Astrocyte (in vitro differentiated cells and primary cell): ENCODE data around the gene UGT2B17. TPM values are rescaled to one million over a fixed set of nuclear protein-coding genes. Genes with fewer than 3 reads are reported as not detected.

Source experiments
- DNase-seq: peaks from one replicate; pipeline ENCODE4 v3.0.0-alpha.2; 2010; ENCODE audit warnings: low read depth
- FAIRE-seq: peaks from 2 replicates; lab custom pipeline; 2011; peaks lifted over from hg19 to GRCh38; lab: Jason Lieb, UNC
- H2AFZ ChIP-seq: 2 replicates; pipeline ENCODE4 v1.6.0; 2012; ENCODE audit warnings: low read depth, low read length, inconsistent platforms
- H3K27ac ChIP-seq: 2 replicates; pipeline ENCODE4 v1.5.1; 2011; ENCODE audit warnings: low read depth, low read length, inconsistent platforms
- H3K27me3 ChIP-seq: 2 replicates; pipeline ENCODE4 v1.6.0; 2011; ENCODE audit warnings: low read length, inconsistent platforms; ENCODE audit not compliant: insufficient read depth
- H3K36me3 ChIP-seq: 2 replicates; pipeline ENCODE4 v1.5.1; 2011; ENCODE audit warnings: low read length, inconsistent platforms; ENCODE audit not compliant: insufficient read depth
- H3K4me1 ChIP-seq: 2 replicates; pipeline ENCODE4 v1.5.1; 2011; ENCODE audit warnings: low read length, inconsistent platforms; ENCODE audit not compliant: insufficient read depth
- H3K4me2 ChIP-seq: 2 replicates; pipeline ENCODE4 v1.6.0; 2012; ENCODE audit warnings: low read length, inconsistent platforms
- H3K4me3 ChIP-seq: 2 replicates; pipeline ENCODE4 v1.5.1; 2011; ENCODE audit warnings: low read depth, mild to moderate bottlenecking, low read length, inconsistent platforms; ENCODE audit not compliant: insufficient read depth
- H3K79me2 ChIP-seq: 2 replicates; pipeline ENCODE4 v1.6.0; 2012; ENCODE audit warnings: mild to moderate bottlenecking, low read length, inconsistent platforms; ENCODE audit not compliant: insufficient read depth
- H3K9ac ChIP-seq: 2 replicates; pipeline ENCODE4 v1.6.0; 2012; ENCODE audit warnings: mild to moderate bottlenecking, low read length, inconsistent platforms
- H3K9me3 ChIP-seq: 2 replicates; pipeline ENCODE4 v1.5.1; 2012; ENCODE audit warnings: low read depth, mild to moderate bottlenecking, low read length, inconsistent platforms; ENCODE audit not compliant: insufficient read depth
- H4K20me1 ChIP-seq: 2 replicates; pipeline ENCODE4 v1.6.0; 2012; ENCODE audit warnings: low read length, inconsistent platforms; ENCODE audit not compliant: insufficient read depth
- H3K27ac Mint-ChIP-seq: one replicate; pipeline ENCODE4 v1.8.0; 2021; ENCODE audit warnings: mild to moderate bottlenecking, mixed read lengths; ENCODE audit not compliant: unreplicated experiment
- H3K27me3 Mint-ChIP-seq: one replicate; pipeline ENCODE4 v1.8.0; 2021; ENCODE audit warnings: low read depth, mixed read lengths; ENCODE audit not compliant: unreplicated experiment
- H3K36me3 Mint-ChIP-seq: one replicate; pipeline ENCODE4 v1.8.0; 2021; ENCODE audit warnings: low read depth, mixed read lengths; ENCODE audit not compliant: unreplicated experiment
- H3K4me1 Mint-ChIP-seq: one replicate; pipeline ENCODE4 v1.8.0; 2021; ENCODE audit warnings: low read depth, mixed read lengths; ENCODE audit not compliant: unreplicated experiment
- H3K4me3 Mint-ChIP-seq: one replicate; pipeline ENCODE4 v1.8.0; 2021; ENCODE audit warnings: mild to moderate bottlenecking, moderate library complexity, mixed read lengths; ENCODE audit not compliant: unreplicated experiment
- H3K9me3 Mint-ChIP-seq: one replicate; pipeline ENCODE4 v1.8.0; 2021; ENCODE audit warnings: mild to moderate bottlenecking, mixed read lengths; ENCODE audit not compliant: unreplicated experiment
- CTCF ChIP-seq: IDR thresholded peaks from 2 replicates; pipeline ENCODE4 v1.5.1; 2011; ENCODE audit warnings: low read depth, mild to moderate bottlenecking, inconsistent platforms, low read length, moderate library complexity; ENCODE audit not compliant: insufficient read depth
- EZH2 ChIP-seq: IDR thresholded peaks from 2 replicates; pipeline ENCODE4 v1.6.1; 2012; ENCODE audit warnings: mild to moderate bottlenecking, low read length, inconsistent platforms; ENCODE audit not compliant: insufficient read depth
- total RNA-seq: library from RNA; stranded (reverse); gene quantifications from 2 replicates; pipeline ENCODE4 v1.2.1, GENCODE V29; 2021

The UGT2B17 gene
- total RNA-seq, 1 donor from 2014 or later = not detected

GRCh38 chr4:68599150-68599549 lies 23.0 kb upstream of the UGT2B17 start:
- H3K4me3 ChIP-seq = no peak overlapping the region
- peaks cover under 1% of the 10 kb centered on the region for H3K9me3 Mint-ChIP-seq
- H3K27ac Mint-ChIP-seq = no peak overlapping the region
- no peaks in the 10 kb centered on the region for H3K27me3 ChIP-seq
- peaks cover 11% of the 10 kb centered on the region for H3K4me1 Mint-ChIP-seq
- H3K9me3 ChIP-seq = no peaks in the 10 kb centered on the region
- no peak overlapping the region for H3K27ac ChIP-seq
- H4K20me1 ChIP-seq = no peaks in the 10 kb centered on the region
- no peaks in the 10 kb centered on the region for H3K36me3 Mint-ChIP-seq
- DNase-seq (no peak), FAIRE-seq (no peak)
- no peaks in the 10 kb centered on the region for H3K4me1 ChIP-seq
- H3K4me3 Mint-ChIP-seq = no peak overlapping the region
- no peaks in the 10 kb centered on the region for H3K36me3 ChIP-seq
- H3K9ac ChIP-seq = no peak overlapping the region
- TF ChIP-seq EZH2 = no peak
- TF ChIP-seq CTCF = no peak
- no peak overlapping the region for H3K4me2 ChIP-seq
- no peak overlapping the region for H2AFZ ChIP-seq
- no peaks in the 10 kb centered on the region for H3K27me3 Mint-ChIP-seq
- no peaks in the 10 kb centered on the region for H3K79me2 ChIP-seq

- H3K9me3 ChIP-seq = no peaks in the 10 kb centered on the region
Measured at GRCh38 chr4:68597482-68597881, 21.4 kb upstream of the UGT2B17 start.

More at GRCh38 chr4:68597482-68597881, 21.4 kb upstream of the UGT2B17 start:
- Histone ChIP-seq H2AFZ (no peak overlapping the region), H3K36me3 (no peaks in the 10 kb centered on the region), H3K4me3 (no peak overlapping the region), H3K9ac (no peak overlapping the region), H3K27ac (no peak overlapping the region), H3K79me2 (no peaks in the 10 kb centered on the region), H3K4me1 (no peaks in the 10 kb centered on the region), H3K27me3 (no peaks in the 10 kb centered on the region), H3K4me2 (no peak overlapping the region), H4K20me1 (no peaks in the 10 kb centered on the region)
- H3K4me3 Mint-ChIP-seq = no peak overlapping the region
- peaks cover 13% of the 10 kb centered on the region for H3K4me1 Mint-ChIP-seq
- no peaks in the 10 kb centered on the region for H3K36me3 Mint-ChIP-seq
- no peak for DNase-seq
- no peak overlapping the region for H3K27ac Mint-ChIP-seq
- FAIRE-seq = no peak
- no peak for TF ChIP-seq EZH2
- TF ChIP-seq CTCF = no peak
- no peaks in the 10 kb centered on the region for H3K9me3 Mint-ChIP-seq
- no peaks in the 10 kb centered on the region for H3K27me3 Mint-ChIP-seq
